Activated CD8-positive, alpha-beta memory T cell treated with anti-CD3 and anti-CD28 coated beads, Interleukin-2, amount 50 U/mL, for 24 hours (primary cell): ENCODE measurements around the gene CDK4.

ENCODE experiments used
- DNase-seq: peaks from one replicate; pipeline ENCODE4 v3.0.0-alpha.2; 2020; ENCODE audit errors: extremely low read depth

The CDK4 gene

GRCh38 chr12:57739914-57740538 is 12.1 kb downstream of the CDK4 start:
- DNase-seq = no peak

GRCh38 chr12:57739387-57739786 is 12.7 kb downstream of the CDK4 start:
- DNase-seq = no peak

- no peak for DNase-seq
Measured at GRCh38 chr12:57738661-57739237, 13.4 kb downstream of the CDK4 start, which contains the start of gene AGAP2. TSS of gene AGAP2 (minus strand) at chr12:57738742. CDS start at chr12:57738246, 496 bp downstream.

- DNase-seq = no peak
Measured at GRCh38 chr12:57737467-57738460, 14.3 kb downstream of the CDK4 start.

GRCh38 chr12:57736741-57737466 is 15.2 kb downstream of the CDK4 start:
- no peak for DNase-seq

GRCh38 chr12:57735952-57736740 is 16.0 kb downstream of the CDK4 start:
- DNase-seq = no peak

- DNase-seq = no peak
Measured at GRCh38 chr12:57735198-57735855, 16.8 kb downstream of the CDK4 start.

GRCh38 chr12:57734591-57734990 is 17.5 kb downstream of the CDK4 start:
- no peak for DNase-seq

GRCh38 chr12:57733928-57734327 is 18.2 kb downstream of the CDK4 start:
- no peak for DNase-seq

- DNase-seq = no peak
Measured at GRCh38 chr12:57732726-57733593, 19.1 kb downstream of the CDK4 start.

GRCh38 chr12:57732270-57732669 is 19.8 kb downstream of the CDK4 start:
- DNase-seq = no peak

GRCh38 chr12:57731411-57732080 is 20.6 kb downstream of the CDK4 start:
- no peak for DNase-seq

- DNase-seq = no peak
Measured at GRCh38 chr12:57730336-57731067, 21.6 kb downstream of the CDK4 start.

GRCh38 chr12:57729321-57729844 is 22.7 kb downstream of the CDK4 start:
- DNase-seq = no peak

- DNase-seq = no peak
Measured at GRCh38 chr12:57727758-57728395, 24.2 kb downstream of the CDK4 start.

GRCh38 chr12:57726884-57727757 is 25.0 kb downstream of the CDK4 start:
- DNase-seq = no peak
